Lung (tissue), 12 donors: ENCODE measurements around the gene MUC5B. TPM values are rescaled to one million over a fixed set of nuclear protein-coding genes. Genes with fewer than 3 reads are reported as not detected.

Experiments
- ATAC-seq: fragments of 200-7000 bp; cut with Tn5 transposase; one replicate; pipeline ENCODE4 v1.9.1; 2020; ENCODE audit warnings: moderate number of reproducible peaks; ENCODE audit not compliant: insufficient read depth, low FRiP score
- DNase-seq, 3 donors: peaks; one replicate each; pipeline ENCODE4 v3.0.0-alpha.2; 2013 to 2017
- H3K27ac ChIP-seq, 2 donors: one replicate each; pipeline ENCODE4 v1.5.1; 2013; ENCODE audit warnings: mild to moderate bottlenecking in 2 of 2, moderate library complexity in 2 of 2, control low read depth in 1 of 2, inconsistent platforms in 1 of 2, low read depth in 1 of 2, low read length in 1 of 2
- H3K27me3 ChIP-seq, 3 donors: one replicate each; pipeline ENCODE4 v1.5.1; 2013; ENCODE audit warnings: low read length in 2 of 3; ENCODE audit not compliant: control insufficient read depth in 3 of 3, insufficient read depth in 3 of 3
- H3K36me3 ChIP-seq, 4 donors: one replicate each; pipeline ENCODE4 v1.5.1; 2013; ENCODE audit warnings: low read length in 4 of 4, mild to moderate bottlenecking in 1 of 4, moderate library complexity in 1 of 4; ENCODE audit not compliant: control insufficient read depth in 4 of 4, insufficient read depth in 4 of 4
- H3K4me1 ChIP-seq, 5 donors: one replicate each; pipeline ENCODE4 v1.5.1; 2013; ENCODE audit warnings: low read length in 5 of 5, mild to moderate bottlenecking in 2 of 5, moderate library complexity in 1 of 5; ENCODE audit not compliant: control insufficient read depth in 5 of 5, insufficient read depth in 5 of 5
- H3K4me3 ChIP-seq: one replicate; pipeline ENCODE4 v1.5.1; 2013; ENCODE audit warnings: mild to moderate bottlenecking, control low read depth, moderate library complexity
- H3K9ac ChIP-seq, 2 donors: one replicate each; pipeline ENCODE4 v1.5.1; 2013; ENCODE audit warnings: low read length in 2 of 2, control low read depth in 1 of 2; ENCODE audit not compliant: insufficient read depth in 1 of 2
- H3K9me3 ChIP-seq, 4 donors: one replicate each; pipeline ENCODE4 v1.5.1; 2013; ENCODE audit warnings: low read length in 3 of 4, mild to moderate bottlenecking in 1 of 4, moderate library complexity in 1 of 4; ENCODE audit not compliant: control insufficient read depth in 4 of 4, insufficient read depth in 3 of 4
- WGBS, 2 donors: extraction: QIAGEN DNeasy Blood & Tissue Kit; methylation state at CpG; one replicate each; pipeline ENCODE4 v1.1.7; 2013; 5-methylcytosine and 5-hydroxymethylcytosine counted together
- polyA plus RNA-seq, 2 donors: library from polyadenylated mRNA; stranded (reverse); fragments of 200-250 nt; gene quantifications; one replicate each; pipeline ENCODE4 v1.2.1, GENCODE V29; 2013
- total RNA-seq, 2 donors: library from RNA; depleted of rRNA in 1 of 2; stranded (reverse); fragments of >200 nt in 1 of 2; gene quantifications; one replicate each; pipeline ENCODE4 v1.2.1, GENCODE V29; 2014 to 2021
- TF ChIP-seq, protein P1 (sequence below): IDR thresholded peaks from 2 replicates; pipeline ENCODE4 v1.5.1; 2012; ENCODE audit warnings: mild to moderate bottlenecking; ENCODE audit errors: control extremely low read depth, extremely low read depth
- donor health status: control.
- donor health status: control.
- donor health status: Bipolar disorder and iron deficiency.
- donor health status: healthy.
- donor health status: DM: yes; HTN: yes; CAD: no.

The MUC5B gene
- total and polyA plus RNA-seq, 4 donors = 5.6 to 181 (median 28.2) TPM

DNA sequence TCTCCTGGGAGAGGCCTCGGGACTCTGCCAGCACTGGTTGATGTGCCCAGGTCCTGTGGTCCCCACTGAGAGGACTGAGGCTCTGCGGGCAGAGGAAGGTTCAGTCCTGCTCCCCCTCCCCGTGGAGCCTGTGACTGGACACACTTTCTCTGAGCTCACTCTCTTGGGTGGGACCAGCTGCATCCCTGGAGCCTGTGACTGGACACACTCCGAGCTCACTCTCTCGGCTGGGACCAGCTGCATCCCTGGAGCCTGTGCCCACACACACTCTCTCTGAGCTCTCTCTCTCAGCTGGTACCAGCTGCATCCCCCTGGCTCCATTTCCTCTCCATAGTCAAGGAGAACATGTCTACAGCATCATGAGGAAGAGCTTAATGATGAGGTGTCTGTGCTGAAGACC, 47.1 kb downstream of the MUC5B start:
- H3K9me3 ChIP-seq = no peaks in the 10 kb centered on the region
- 89 to 91% methylated on average over 5 of the region's 5 CpGs for WGBS, 2 donors
- H3K36me3 ChIP-seq = peaks cover 0 to 15% (median 2%) of the 10 kb centered on the region in 4 donors
- DNase-seq (no peak), ATAC-seq (no peak)
- H3K27me3 ChIP-seq = no peaks in the 10 kb centered on the region
- H3K4me1 ChIP-seq = no peaks in the 10 kb centered on the region
- TF ChIP-seq, protein P1, sequence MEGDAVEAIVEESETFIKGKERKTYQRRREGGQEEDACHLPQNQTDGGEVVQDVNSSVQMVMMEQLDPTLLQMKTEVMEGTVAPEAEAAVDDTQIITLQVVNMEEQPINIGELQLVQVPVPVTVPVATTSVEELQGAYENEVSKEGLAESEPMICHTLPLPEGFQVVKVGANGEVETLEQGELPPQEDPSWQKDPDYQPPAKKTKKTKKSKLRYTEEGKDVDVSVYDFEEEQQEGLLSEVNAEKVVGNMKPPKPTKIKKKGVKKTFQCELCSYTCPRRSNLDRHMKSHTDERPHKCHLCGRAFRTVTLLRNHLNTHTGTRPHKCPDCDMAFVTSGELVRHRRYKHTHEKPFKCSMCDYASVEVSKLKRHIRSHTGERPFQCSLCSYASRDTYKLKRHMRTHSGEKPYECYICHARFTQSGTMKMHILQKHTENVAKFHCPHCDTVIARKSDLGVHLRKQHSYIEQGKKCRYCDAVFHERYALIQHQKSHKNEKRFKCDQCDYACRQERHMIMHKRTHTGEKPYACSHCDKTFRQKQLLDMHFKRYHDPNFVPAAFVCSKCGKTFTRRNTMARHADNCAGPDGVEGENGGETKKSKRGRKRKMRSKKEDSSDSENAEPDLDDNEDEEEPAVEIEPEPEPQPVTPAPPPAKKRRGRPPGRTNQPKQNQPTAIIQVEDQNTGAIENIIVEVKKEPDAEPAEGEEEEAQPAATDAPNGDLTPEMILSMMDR = no peak
- no peak overlapping the region for H3K27ac ChIP-seq
- H3K9ac ChIP-seq = no peak overlapping the region
- H3K4me3 ChIP-seq = no peak overlapping the region

DNA sequence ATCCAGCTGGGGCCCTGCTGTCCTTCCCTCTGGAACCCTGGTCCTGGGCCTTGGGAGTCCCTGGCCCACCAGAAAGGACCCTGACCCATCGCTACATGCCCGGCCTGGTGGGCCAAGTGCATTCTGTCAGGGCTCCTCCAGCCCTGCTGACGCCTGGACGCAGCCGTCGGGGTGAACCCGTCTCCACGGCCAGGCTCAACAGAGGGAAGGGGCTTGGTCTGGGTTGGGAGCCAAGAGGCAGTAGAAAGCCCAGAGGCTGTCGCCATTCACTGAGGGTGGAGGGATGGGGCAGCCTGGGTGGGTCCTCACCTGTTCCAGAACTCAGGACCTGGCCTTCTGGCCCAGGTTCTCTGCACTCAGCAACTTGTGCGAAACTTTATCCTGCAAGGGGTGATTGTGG, 47.6 kb downstream of the MUC5B start:
- peaks cover 0 to 19% (median 2%) of the 10 kb centered on the region in 4 donors for H3K36me3 ChIP-seq
- H3K27me3 ChIP-seq = no peaks in the 10 kb centered on the region
- no peak overlapping the region for H3K4me3 ChIP-seq
- DNase-seq (no peak), ATAC-seq (no peak)
- H3K4me1 ChIP-seq = no peaks in the 10 kb centered on the region
- H3K27ac ChIP-seq = no peak overlapping the region
- H3K9ac ChIP-seq = no peak overlapping the region
- H3K9me3 ChIP-seq = no peaks in the 10 kb centered on the region
- TF ChIP-seq, protein P1 = no peak
- 91 to 93% methylated on average over 10 of the region's 10 CpGs for WGBS, 2 donors

DNA sequence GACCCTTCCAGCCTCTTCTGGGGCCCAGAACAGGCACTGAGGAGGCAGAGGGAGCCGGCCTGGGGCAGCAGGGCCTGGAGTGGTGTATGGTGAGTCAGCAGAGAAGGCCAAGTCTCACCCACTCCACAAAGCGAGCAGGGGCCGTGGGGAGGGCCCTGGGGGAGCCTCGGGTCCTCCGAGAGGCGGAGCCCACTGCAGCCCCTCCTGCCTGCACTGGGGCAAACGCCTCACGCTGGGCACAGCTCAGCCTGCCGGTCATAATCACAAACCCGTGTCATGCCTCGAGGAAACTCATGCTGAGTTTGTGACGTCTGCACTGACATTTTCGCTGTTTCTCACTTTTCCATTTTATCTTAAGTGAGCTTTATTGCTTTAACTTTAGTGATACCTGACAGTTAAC, 48.1 kb downstream of the MUC5B start:
- DNase-seq (no peak), ATAC-seq (no peak)
- Histone ChIP-seq H3K9me3 (no peaks in the 10 kb centered on the region), H3K4me3 (no peak overlapping the region), H3K36me3 (peaks cover 0 to 23% (median 2%) of the 10 kb centered on the region in 4 donors), H3K27me3 (no peaks in the 10 kb centered on the region), H3K27ac (no peak overlapping the region), H3K4me1 (no peaks in the 10 kb centered on the region), H3K9ac (no peak overlapping the region)
- TF ChIP-seq, protein P1 = no peak
- WGBS, 2 donors = 70 to 72% methylated on average over 13 of the region's 13 CpGs

DNA sequence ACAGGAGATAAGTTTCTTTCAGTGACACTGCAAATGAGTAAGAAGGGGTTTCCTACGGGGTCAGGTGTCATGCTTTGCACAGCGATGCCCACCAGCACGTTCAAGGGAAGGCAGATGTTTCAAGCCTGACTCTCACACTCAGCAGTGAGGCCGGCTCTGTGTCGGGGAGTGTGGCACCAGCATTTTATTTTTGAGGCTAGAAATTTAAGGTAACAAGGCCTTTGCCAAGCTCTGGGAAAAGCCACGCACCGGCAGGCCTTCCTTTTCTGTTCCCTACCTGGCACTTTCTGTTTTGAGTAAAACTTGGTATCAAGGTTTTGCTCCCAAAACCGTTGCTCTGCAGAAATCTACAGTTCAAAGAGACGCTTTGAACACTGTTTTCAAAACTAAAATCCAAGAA, 48.5 kb downstream of the MUC5B start:
- no peak overlapping the region for H3K27ac ChIP-seq
- H3K4me1 ChIP-seq = no peaks in the 10 kb centered on the region
- no peak overlapping the region for H3K9ac ChIP-seq
- H3K9me3 ChIP-seq = no peaks in the 10 kb centered on the region
- DNase-seq (no peak), ATAC-seq (no peak)
- 82 to 86% methylated on average over 9 of the region's 9 CpGs for WGBS, 2 donors
- peaks cover 0 to 27% (median 2%) of the 10 kb centered on the region in 4 donors for H3K36me3 ChIP-seq
- no peak overlapping the region for H3K4me3 ChIP-seq
- TF ChIP-seq, protein P1 = no peak
- H3K27me3 ChIP-seq = no peaks in the 10 kb centered on the region
